RWPE2 (cell line): ENCODE results near the gene DRP2.
A peak's percentile ranks its signal among the peaks of the same experiment; 100 is the strongest.

Experiments
- ATAC-seq: fragments of 200-7000 bp; cut with Tn5 transposase; 3 replicates; pipeline ENCODE4 v1.9.1; 2021; ENCODE audit warnings: low read depth
- DNase-seq: peaks from one replicate; pipeline ENCODE4 v3.0.0-alpha.2; 2020; ENCODE audit warnings: low spot score
- H3K27ac ChIP-seq: fragments of 450-650 bp; 2 replicates; pipeline ENCODE4 v1.5.1; 2017; ENCODE audit warnings: mild to moderate bottlenecking; ENCODE audit not compliant: poor library complexity, severe bottlenecking
- H3K27me3 ChIP-seq: fragments of 250-450 bp; sonication (Bioruptor Pico); 2 replicates; pipeline ENCODE4 v1.5.1; 2021; ENCODE audit warnings: mild to moderate bottlenecking, moderate library complexity; ENCODE audit not compliant: insufficient read depth, poor library complexity, severe bottlenecking
- H3K36me3 ChIP-seq: fragments of 250-450 bp; sonication (Bioruptor Pico); 2 replicates; pipeline ENCODE4 v1.5.1; 2020; ENCODE audit warnings: low read depth, mild to moderate bottlenecking, moderate library complexity
- H3K4me1 ChIP-seq: fragments of 250-450 bp; sonication (Bioruptor Pico); 2 replicates; pipeline ENCODE4 v1.5.1; 2021; ENCODE audit warnings: mild to moderate bottlenecking, moderate library complexity; ENCODE audit not compliant: insufficient read depth, poor library complexity, severe bottlenecking
- H3K4me3 ChIP-seq: fragments of 250-450 bp; sonication (Bioruptor Pico); 2 replicates; pipeline ENCODE4 v1.5.1; 2021; ENCODE audit warnings: mild to moderate bottlenecking, moderate library complexity; ENCODE audit not compliant: severe bottlenecking
- H3K9me3 ChIP-seq: fragments of 250-450 bp; sonication (Bioruptor Pico); 2 replicates; pipeline ENCODE4 v1.5.1; 2021; ENCODE audit warnings: mild to moderate bottlenecking, moderate library complexity; ENCODE audit not compliant: severe bottlenecking
- TF ChIP-seq, protein P1 (sequence below): fragments of 450-650 bp; IDR thresholded peaks from one replicate; pipeline ENCODE4 v1.5.1; 2017; ENCODE audit warnings: mild to moderate bottlenecking, moderate library complexity; ENCODE audit not compliant: poor library complexity, severe bottlenecking

Gene DRP2

DNA sequence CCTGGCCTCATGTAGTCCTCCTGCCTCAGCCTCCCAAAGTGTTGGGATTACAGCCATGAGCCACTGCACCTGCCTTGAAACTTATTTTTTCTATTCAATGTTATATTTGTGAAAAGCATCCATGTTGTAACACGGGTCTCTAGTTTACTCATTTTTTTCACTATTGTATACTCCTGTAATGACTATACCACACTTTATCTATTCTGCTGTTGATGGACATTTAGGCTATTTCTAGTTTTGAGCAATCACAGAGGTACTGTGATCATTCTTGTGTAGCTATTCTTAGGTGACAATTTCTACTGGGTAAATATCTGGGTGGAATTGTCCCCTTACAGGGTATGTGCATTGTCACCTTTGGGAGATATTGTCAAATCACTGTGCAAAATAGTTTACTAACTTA is 3.6 kb downstream of the DRP2 start:
- Histone ChIP-seq H3K27ac (no peak overlapping the region), H3K9me3 (no peaks in the 10 kb centered on the region), H3K4me3 (no peak overlapping the region), H3K36me3 (no peaks in the 10 kb centered on the region), H3K27me3 (no peaks in the 10 kb centered on the region), H3K4me1 (no peaks in the 10 kb centered on the region)
- no peak for DNase-seq
- ATAC-seq, result no peak
- TF ChIP-seq, protein P1, sequence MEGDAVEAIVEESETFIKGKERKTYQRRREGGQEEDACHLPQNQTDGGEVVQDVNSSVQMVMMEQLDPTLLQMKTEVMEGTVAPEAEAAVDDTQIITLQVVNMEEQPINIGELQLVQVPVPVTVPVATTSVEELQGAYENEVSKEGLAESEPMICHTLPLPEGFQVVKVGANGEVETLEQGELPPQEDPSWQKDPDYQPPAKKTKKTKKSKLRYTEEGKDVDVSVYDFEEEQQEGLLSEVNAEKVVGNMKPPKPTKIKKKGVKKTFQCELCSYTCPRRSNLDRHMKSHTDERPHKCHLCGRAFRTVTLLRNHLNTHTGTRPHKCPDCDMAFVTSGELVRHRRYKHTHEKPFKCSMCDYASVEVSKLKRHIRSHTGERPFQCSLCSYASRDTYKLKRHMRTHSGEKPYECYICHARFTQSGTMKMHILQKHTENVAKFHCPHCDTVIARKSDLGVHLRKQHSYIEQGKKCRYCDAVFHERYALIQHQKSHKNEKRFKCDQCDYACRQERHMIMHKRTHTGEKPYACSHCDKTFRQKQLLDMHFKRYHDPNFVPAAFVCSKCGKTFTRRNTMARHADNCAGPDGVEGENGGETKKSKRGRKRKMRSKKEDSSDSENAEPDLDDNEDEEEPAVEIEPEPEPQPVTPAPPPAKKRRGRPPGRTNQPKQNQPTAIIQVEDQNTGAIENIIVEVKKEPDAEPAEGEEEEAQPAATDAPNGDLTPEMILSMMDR, result no peak

DNA sequence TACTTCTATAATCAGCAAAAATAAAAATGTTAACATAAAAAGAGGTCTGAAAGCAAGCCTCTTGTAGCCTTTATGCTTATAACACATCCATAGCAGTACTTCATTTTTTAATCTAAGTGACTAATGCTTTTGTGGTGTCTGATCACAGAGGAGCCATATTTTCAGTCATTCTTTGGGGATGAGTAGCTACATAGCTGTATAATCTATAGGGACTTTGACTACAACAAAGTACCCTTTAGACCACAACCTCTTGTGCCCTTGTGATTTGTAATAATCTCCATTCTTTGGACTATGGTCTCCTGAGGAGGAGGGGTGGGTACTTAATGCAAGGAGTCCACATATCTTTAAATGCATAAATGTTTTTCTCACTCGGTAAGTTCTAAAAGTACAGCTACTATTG is 9.6 kb downstream of the DRP2 start:
- no peaks in the 10 kb centered on the region for H3K4me1 ChIP-seq
- no peaks in the 10 kb centered on the region for H3K9me3 ChIP-seq
- peak; percentile 25; the same call in 1 of the 3 replicates for ATAC-seq
- H3K4me3 ChIP-seq, result no peak overlapping the region
- no peaks in the 10 kb centered on the region for H3K36me3 ChIP-seq
- DNase-seq, result no peak
- H3K27me3 ChIP-seq, result no peaks in the 10 kb centered on the region
- no peak overlapping the region for H3K27ac ChIP-seq
- TF ChIP-seq, protein P1, result no peak

DNA sequence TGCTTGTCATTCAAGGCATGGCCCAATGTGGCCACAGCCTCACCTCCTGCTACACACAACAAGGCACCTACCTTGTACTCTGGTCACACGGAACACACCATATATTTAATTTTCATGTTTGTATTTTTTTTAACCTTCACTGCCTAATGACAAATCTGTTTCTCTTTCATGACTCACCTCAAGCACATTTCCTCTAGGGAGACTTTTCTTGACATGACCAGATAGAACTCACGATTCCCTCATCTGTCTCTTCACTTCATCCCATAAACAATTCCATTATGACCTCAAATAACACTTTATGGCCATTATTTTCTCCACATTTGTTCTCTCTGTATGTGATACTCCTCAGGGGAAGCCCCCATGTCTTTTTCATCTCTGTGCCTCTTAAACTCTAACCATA is 11.1 kb downstream of the DRP2 start:
- ATAC-seq (no peak), DNase-seq (no peak)
- Histone ChIP-seq H3K36me3 (no peaks in the 10 kb centered on the region), H3K4me1 (no peaks in the 10 kb centered on the region), H3K27me3 (no peaks in the 10 kb centered on the region), H3K4me3 (no peak overlapping the region), H3K9me3 (no peaks in the 10 kb centered on the region), H3K27ac (no peak overlapping the region)
- TF ChIP-seq, protein P1, result no peak

DNA sequence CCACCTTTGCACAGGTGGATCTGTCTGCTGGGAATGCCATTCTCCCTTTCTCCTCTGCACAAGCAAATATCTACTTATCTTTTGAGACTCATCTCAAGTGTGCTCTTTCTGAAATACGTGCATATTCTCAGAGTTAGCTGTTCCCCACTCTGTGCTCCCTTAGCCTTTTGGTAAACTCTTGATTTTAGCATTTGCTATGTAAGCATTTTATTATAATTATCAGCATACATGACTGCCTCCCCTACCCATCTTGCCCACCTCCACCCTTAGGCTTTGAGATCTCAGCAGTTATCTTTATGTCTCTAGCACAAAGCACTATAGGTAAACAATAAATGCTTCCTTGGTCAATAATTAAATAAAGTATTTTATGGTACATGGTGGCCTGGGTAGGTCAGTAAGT is 11.5 kb downstream of the DRP2 start:
- no peak for DNase-seq
- TF ChIP-seq, protein P1, result no peak
- H3K36me3 ChIP-seq, result no peaks in the 10 kb centered on the region
- H3K27ac ChIP-seq, result no peak overlapping the region
- no peak for ATAC-seq
- H3K9me3 ChIP-seq, result no peaks in the 10 kb centered on the region
- H3K4me3 ChIP-seq, result no peak overlapping the region
- no peaks in the 10 kb centered on the region for H3K27me3 ChIP-seq
- H3K4me1 ChIP-seq, result no peaks in the 10 kb centered on the region

DNA sequence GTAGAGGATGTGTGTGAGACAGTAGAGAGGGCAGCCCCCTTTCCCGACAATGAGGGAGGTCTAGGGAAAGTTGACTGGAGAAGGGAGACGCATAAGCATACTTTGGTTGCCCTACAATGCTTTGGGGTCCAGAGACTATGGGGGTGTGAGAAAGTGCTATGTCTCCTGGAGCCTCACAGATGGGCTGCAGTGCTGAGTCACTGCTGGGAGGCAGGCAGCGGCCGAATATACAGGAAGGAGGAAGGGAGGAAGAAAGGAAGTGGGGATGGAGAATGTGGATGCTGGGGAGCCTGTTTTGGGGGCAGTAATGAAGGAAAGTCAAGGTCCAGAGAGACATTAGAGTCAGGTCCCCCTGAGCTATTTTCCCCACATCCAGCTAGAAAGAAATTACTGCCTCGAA is 12.7 kb downstream of the DRP2 start:
- Histone ChIP-seq H3K9me3 (no peaks in the 10 kb centered on the region), H3K36me3 (no peaks in the 10 kb centered on the region), H3K4me3 (no peak overlapping the region), H3K27me3 (no peaks in the 10 kb centered on the region), H3K27ac (no peak overlapping the region), H3K4me1 (no peaks in the 10 kb centered on the region)
- TF ChIP-seq, protein P1, result no peak
- no peak for DNase-seq
- ATAC-seq, result no peak
